Left hindlimb (tissue), 1 donor: ENCODE results near the gene FBXO22.
"Not testable (repeated sequence)": the region's sequence is repeated elsewhere in the genome, so short reads cannot be mapped to it uniquely, and the experiment has no call there.

Experiments
- DNase-seq: peaks from one replicate; pipeline ENCODE4 v3.0.0-alpha.2; 2018

The FBXO22 gene

GRCh38 chr15:75984706-75985105 is 81.0 kb downstream of the FBXO22 start:
- not testable (repeated sequence) for DNase-seq

GRCh38 chr15:75985971-75986370 is 82.3 kb downstream of the FBXO22 start:
- no peak for DNase-seq

- no peak for DNase-seq
These were observed 85.4 kb downstream of the FBXO22 start for GRCh38 chr15:75989045-75989444.

- no peak for DNase-seq
These were observed 86.2 kb downstream of the FBXO22 start for GRCh38 chr15:75989875-75990274.
